Cardiac fibroblast (primary cell): Measurements from ENCODE around the gene GNAS.
"Not testable (repeated sequence)": the region's sequence is repeated elsewhere in the genome, so short reads cannot be mapped to it uniquely, and the experiment has no call there.

Source experiments
- DNase-seq, 2 donors: peaks; one replicate each; pipeline versions ENCODE4 v3.0.0 to v3.0.0-alpha.2; 2010; ENCODE audit warnings: low read depth in 2 of 2
- H3K4me3 ChIP-seq, 2 donors: replicated peaks in 1 of 2; 1 replicate in 1 of 2; 2 replicates in 1 of 2; pipeline ENCODE4 v1.5.1; 2011; ENCODE audit warnings: low read depth in 2 of 2, low read length in 2 of 2, mild to moderate bottlenecking in 2 of 2, moderate library complexity in 1 of 2
- TF ChIP-seq, protein P1 (sequence below): IDR thresholded peaks from one replicate; pipeline ENCODE4 v1.5.1; 2011; ENCODE audit warnings: low read depth, mild to moderate bottlenecking, low read length, inconsistent platforms

The GNAS gene

DNA sequence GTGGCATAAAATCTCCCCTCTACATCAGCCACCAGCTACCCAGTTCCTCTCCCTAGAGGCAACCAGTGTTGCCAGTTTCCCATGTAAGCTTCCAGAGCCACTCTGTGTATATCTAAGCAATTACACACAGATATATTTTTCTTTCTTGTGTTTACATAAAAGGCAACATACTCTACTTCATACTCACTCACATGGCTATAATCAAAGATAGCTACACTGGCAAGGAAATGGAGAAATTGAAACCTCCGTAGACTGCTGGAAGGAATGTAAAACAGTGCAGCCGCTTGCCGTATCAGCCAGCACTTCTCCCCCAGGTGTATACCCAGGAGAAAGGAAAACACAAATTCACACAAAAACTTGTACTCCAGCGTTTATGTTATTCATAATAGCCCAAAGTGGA is 90.0 kb downstream of the GNAS start:
- no peak overlapping the region for H3K4me3 ChIP-seq
- no peak for DNase-seq
- TF ChIP-seq, protein P1, sequence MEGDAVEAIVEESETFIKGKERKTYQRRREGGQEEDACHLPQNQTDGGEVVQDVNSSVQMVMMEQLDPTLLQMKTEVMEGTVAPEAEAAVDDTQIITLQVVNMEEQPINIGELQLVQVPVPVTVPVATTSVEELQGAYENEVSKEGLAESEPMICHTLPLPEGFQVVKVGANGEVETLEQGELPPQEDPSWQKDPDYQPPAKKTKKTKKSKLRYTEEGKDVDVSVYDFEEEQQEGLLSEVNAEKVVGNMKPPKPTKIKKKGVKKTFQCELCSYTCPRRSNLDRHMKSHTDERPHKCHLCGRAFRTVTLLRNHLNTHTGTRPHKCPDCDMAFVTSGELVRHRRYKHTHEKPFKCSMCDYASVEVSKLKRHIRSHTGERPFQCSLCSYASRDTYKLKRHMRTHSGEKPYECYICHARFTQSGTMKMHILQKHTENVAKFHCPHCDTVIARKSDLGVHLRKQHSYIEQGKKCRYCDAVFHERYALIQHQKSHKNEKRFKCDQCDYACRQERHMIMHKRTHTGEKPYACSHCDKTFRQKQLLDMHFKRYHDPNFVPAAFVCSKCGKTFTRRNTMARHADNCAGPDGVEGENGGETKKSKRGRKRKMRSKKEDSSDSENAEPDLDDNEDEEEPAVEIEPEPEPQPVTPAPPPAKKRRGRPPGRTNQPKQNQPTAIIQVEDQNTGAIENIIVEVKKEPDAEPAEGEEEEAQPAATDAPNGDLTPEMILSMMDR: no peak

DNA sequence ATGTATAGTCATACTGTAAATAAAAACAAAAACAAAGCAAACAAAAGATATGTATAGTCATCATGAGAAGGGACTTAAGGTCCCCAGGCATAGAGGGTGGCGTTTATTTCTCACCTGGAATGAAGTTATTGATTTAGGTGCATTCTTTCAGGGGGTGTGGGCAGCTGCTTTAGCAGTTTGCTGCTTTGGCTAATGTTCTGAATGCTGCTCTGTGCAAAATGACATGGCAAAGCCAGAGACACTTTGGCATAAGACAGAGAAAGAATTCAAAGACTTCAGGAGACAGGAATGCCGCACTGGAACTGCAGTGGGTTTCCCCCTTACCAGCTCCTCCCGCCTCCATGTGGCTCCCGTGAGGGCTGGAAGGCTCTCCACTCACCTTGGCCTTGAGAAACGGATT is 92.1 kb downstream of the GNAS start:
- no peak for DNase-seq
- no peak overlapping the region for H3K4me3 ChIP-seq
- TF ChIP-seq, protein P1: no peak

DNA sequence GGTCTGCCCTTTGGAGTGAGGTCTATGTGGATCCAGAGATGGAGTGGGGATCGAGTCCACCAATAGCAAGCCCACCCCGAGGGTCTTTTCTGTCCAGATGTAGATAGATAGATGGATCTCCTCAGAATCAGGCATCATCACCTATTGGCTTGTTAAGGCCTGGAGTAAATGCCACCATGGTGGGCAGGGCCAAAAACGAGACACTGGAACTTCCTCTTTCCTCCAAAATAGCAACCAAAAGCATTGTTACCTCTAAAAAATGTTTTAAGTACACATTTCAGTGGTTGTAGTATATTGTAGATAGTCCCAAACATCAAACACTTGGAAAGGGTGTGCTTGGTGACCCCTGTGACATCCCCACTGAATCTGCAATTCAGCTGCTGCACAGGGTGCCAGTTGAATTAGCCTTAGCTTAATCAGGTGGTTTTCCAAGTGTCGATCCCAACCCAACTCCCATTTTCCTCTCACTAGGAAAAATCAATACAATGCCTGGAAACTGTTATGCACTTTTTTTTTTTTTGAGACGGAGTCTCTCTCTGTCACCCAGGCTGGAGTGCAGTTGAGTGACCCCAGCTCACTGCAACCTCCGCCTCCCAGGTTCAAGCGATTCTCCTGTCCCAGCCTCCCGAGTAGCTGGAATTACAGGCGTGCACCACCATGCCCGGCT is 93.6 kb downstream of the GNAS start:
- H3K4me3 ChIP-seq: no peak overlapping the region
- TF ChIP-seq, protein P1: no peak
- DNase-seq: no peak

DNA sequence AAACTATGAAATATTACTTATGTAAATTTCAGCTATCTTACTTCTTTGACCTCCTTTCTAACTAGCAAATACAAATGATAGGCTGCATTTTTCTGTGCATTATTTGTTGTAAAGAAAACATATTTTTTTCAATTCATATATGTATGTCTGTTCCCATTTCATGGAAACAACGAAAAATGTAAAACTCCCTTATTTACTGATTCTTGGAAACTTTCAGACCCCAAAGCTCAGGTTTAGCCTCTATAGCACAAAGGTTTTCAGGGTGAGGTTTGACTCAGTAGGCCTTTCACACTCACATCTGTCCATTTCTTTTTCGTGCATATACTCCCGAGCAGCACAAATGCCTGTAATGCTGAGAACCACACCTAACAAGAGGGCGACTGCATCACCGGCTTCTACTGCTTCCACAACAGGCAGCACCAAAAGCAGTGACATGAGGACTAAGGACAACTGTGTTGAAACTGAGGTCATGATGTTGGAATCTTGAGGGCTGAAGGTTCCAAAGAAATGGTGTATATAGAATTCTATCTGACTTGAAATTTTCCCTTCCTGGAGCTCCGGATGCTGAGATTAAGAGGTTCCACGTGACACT is 95.4 kb downstream of the GNAS start:
- not testable (repeated sequence) for H3K4me3 ChIP-seq, DNase-seq

DNA sequence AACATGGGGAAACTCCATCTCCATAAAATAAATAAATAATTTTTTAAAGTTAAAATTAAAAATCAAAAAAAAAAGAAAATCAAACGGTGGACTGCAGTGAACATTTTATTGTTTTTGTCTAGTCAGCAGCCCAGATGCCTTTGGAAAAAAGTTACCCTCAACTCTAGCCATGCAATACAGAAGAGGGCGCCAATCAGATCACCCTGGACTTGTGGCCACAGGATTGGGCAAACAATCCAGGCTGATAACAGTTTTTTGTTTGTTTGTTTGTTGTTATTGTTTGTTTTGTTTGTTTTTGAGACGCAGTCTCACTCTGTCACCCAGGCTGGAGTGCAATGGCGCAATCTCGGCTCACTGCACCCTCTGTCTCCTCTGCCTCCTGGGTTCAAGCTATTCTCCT is 98.1 kb downstream of the GNAS start:
- TF ChIP-seq, protein P1: no peak
- H3K4me3 ChIP-seq: no peak overlapping the region
- no peak for DNase-seq

DNA sequence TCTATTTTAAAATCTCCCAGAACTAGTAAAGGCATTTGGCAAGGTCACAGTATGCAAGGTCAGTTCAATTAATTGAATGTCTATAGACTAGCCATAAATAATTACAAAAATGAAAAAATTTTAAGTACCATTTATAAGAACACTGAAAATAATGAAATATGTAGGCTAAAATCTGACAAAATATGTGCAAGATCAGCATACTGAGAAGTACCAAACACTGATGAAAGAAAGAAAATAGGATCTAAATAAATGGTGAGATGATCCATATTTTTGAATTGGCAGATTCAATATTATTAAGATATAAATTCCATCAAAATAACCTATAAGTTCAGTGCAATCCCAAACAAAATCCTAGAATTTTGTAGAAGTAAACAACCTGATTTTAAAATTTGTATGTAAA is 100.5 kb downstream of the GNAS start:
- TF ChIP-seq, protein P1: no peak
- H3K4me3 ChIP-seq: no peak overlapping the region
- no peak for DNase-seq

DNA sequence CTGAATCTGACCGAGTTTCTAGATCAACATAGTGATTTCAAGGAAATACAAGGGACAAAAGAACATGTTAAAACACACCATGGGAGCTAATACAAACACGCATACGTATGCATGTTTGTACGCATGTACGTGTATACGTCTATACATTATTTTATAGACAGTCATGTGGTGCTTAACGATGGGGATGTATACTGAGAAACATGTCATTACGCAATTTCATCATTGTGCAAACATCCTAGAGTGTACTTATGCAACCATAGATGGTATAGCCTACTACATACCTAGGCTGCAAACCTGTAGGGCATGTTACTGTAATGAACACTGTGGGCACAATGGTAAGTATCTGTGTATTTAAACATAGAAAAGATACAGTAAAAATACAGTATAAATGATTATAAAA is 103.6 kb downstream of the GNAS start:
- TF ChIP-seq, protein P1: no peak
- H3K4me3 ChIP-seq: no peak overlapping the region
- no peak for DNase-seq
